HG03558 (cell line): ENCODE measurements around the gene SIGLEC1.

Experiments
- ATAC-seq: cut with Tn5 transposase; IDR thresholded peaks from one replicate; pipeline ENCODE4 v1.9.1; 2021; ENCODE audit warnings: moderate number of reproducible peaks; ENCODE audit not compliant: unreplicated experiment; ENCODE audit errors: extremely low read depth

The SIGLEC1 gene

DNA sequence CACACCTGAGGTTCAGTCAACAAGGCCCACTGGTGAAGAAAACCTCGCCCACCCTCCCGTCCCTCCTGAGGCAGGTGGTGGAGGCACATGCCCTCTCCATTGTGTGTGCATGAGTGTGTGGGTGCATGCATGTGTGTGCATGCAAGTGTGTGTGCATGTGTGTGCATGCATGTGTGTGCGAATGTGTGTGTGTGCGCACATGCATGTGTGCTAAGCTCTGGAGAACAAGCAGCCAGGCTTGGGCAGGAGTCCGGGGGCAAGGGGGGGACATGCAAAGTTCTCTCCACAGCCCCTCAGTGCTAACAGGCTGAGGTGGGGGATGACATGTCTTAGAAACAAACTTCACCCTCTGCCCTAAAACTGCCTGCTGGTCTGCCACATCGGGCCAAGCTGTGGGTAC lies 17.0 kb upstream of the SIGLEC1 start:
- no peak for ATAC-seq

DNA sequence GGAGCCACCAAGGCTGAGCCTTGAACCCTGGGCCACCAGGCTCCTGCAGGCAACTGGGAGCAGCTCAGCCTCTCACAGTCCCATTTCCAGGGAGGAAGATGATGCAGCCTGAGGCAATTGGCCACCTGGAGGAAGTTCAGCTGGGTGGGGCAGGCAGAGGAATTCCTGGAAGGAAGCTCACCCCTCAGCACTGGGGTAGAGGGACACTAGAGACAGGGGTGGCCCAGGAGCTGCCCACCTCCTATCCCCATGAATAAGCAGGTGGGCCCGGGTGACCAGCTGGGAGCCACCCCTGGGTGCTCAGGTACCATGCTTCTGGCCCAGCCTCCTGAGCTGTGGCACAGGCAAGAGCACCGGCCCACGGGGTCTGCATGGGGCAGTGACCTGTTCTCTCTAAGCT lies 16.5 kb upstream of the SIGLEC1 start:
- no peak for ATAC-seq

DNA sequence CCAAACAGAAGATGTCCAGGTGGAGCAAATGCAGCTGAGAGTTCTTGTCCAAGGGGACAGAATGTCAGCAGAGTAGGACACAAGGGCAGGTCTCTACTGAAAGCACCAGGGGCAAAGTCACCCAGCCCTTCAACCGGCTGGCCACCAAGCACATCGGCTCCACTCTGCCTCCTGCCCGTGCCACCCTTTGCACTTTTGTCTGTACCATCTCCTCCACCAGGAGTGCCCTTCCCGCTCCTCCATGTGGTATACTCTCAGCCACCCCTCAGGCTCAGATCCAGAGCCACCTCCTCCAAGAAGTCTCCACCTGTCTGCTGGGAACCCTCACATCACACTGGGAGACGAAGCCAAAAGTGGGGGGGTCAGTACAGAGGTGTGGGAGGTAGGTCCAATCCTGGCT lies 16.0 kb upstream of the SIGLEC1 start:
- ATAC-seq: no peak

DNA sequence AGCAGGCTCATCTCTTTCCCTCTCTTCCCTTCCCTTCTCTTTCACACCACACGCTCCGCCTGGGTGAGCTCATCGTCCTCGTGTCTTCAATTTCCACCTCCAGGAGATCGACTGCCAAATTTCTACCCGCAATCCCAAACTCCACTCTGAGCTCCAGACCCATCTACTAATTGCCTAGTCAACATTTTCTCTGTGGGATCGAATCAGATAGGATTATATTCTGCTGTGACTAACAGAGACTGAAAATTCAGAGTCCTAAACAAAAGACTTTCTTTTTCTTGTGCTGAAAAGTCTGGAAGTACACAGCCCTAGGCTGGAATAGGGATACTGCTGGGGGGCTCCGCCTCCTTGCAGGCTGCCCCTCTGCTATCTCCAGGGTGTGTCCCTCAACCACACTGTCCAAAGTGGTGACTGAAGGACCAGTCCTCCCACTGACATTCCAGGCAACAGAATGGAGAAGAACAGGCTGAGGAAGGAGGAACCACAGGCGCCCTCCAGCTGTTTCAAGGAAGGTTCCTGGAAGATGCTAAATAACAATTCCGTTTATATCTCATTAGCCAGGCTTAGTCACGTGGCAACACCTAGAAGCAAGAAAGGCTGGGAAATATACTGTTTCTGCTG lies 15.1 kb upstream of the SIGLEC1 start:
- ATAC-seq: no peak

DNA sequence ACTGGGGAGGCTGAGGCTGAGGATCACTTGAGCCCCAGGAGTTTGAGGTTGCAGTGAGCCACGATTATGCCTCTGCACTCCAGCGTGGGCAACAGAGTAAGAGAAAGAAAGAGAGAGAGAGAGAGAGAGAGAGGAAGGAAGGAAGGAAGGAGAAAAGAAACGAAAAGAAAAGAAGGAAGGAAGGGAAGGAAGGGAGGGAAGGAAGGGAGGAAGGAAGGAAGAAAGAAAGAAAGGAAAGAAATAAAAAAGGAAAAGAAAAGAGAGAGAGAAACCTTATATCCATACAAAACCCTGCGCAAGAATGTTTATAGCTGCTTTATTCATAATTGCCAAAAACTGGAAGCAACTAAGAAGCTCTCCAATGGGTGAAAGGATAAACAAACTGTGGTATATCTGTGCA lies 12.0 kb upstream of the SIGLEC1 start:
- ATAC-seq: no peak

DNA sequence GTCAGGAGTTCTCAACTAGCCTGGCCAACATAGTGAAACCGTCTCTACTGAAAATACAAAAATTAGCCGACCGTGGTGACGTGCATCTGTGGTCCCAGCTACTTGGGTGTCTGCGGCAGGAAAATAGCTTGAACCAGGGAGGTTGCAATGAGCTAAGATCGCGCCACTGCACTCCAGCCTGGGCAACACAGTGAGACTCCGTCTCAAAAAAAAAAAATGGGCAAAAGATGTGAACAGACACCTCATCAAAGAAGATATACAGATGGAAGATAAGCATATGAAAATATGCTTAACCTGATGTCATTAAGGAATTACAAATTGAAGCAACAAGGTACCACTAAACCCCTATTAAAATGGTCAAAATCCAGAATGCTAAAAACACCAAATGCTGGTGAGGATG lies 10.9 kb upstream of the SIGLEC1 start:
- ATAC-seq: no peak

DNA sequence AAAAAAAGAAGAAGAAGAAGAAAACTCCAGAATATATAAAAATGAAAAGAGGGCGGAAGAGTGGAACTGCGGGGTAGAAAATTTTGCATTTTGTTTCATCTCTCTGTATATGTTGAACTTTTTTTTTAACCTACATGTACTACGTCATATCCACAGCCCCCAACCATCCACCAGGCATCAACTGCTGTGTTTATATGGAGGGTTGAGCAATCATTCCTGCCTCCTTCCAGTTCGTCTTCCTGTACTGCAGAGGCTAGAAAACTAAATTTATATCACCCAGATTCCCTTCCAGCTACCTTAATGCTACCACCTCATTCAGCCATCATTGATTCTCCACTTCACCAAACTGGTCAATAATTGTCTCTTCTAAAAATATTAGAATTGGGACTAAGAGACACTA lies 9.5 kb upstream of the SIGLEC1 start:
- no peak for ATAC-seq

DNA sequence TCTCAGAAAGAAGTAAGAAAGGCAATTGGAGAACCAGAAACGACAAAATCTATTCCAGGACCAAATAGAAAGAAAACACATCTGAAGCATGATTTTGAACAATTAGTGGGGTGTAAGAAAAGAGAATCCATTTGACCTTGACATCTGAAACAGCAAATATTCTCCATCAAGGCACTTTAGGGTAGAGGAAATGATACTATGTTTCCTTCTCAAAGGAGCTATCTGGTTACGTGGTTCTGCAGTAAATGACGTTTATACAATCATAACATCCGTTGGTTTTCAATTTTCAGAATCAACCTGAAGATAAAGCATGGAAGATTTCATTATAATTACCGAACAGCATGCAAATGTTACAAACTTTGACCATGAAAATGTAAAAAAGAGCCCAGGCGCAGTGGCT lies 8.2 kb upstream of the SIGLEC1 start:
- ATAC-seq: no peak

DNA sequence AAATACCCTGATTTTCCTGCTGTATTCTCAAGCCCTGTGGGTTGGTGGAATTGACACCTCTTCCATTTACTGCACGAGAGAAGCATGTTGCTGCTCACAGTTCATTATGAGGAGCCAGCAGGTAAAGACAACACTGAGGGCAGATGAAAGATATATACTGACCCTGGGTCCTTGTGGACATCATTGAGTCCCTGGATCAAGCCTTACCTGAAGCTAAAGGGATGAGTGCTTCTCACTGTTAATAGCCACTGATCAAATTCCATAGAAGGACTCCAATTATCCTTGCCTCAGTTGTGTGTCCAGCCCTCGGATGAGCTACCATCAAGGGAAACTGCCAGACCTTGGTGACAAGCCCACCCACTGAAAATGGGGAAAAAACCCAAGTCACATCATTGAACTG lies 7.7 kb upstream of the SIGLEC1 start:
- ATAC-seq: no peak

DNA sequence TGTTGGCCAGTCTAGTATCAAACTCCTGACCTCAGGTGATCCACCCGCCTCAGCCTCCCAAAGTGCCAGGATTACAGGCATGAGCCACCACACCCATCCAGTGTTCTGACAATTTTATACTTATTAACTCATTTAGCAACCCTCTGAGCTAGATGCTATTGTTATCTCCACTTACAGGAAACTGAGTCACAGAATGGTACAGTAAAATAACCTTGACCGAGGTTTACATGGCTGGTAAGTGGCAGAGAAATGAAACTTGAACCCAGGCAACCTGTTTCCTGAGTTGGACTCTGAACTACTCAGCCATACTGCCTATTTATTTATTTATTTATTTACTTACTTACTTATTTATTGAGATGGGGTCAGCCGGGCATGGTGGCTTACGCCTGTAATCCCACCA lies 6.6 kb upstream of the SIGLEC1 start:
- no peak for ATAC-seq

DNA sequence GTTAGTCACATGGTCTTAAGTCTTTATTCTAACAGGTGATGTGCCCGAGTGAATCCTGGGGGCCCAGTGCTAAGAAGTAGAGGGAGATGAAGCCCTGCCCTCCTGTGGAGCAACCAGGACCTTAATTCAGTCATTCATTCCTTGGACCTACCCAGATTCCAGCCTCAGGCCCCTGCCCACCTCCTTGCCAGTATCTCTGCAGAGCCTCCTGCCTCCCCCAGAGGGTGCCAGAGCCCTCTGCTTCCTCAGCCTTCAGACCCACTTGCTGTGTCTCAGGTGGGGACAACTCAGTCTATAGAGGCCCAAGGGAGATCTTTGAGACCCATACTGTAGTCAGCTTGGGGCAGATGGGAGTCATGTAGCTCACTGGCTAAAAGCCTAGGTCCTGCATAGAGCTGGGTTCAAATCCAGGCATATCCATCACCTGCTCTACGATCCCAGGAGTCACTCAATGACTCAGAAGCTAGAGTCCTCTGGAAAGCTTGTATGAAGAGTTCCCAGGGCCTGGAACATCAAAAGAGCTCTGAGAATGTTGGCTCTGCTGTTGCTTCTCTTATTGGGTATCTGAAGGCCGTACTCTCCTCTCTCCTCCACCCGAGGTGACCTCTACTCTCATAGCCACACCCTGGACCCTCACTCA lies 3.9 kb upstream of the SIGLEC1 start:
- ATAC-seq: no peak

DNA sequence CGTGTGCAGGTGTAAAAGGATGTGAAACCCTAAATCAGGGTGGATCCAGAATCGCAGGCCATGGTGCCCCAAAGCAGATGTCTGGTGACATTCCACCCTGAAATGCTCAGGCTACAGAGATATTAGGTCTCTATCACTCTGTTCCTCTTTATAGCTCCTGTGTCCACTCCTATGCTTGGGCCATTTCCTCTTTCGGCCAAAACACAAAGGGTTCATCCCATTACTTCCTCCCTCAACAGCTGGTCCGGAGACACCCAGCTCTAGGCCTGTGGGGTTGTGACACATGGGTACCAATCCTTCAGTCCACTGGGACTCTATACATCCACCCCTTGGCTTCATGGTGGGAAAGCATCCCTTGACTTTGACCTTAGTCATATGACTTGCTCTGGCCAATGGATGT lies 1.7 kb upstream of the SIGLEC1 start:
- ATAC-seq: no peak

DNA sequence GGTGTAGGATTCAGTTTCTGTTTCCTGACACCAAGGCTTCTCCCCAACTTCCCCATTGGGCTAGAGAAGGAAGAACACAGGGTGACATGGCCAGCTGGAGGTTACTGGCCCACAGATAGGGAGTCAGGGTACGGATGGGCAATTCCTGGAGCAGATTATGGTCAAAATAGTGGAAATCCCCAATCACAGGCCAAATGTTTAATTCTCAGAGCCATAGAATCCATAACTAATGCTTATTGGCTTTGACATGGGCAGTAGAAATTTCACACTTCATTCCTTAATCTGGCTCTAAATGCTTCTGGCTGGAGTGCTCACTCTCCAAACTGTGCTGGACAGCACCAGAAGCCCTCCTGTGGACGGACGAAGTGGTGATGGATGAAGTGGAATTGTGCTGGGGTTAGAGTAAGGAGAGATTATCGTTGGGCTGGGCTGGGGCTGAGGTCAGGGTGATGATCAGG lies 887 bp downstream of the SIGLEC1 start:
- ATAC-seq: no peak

DNA sequence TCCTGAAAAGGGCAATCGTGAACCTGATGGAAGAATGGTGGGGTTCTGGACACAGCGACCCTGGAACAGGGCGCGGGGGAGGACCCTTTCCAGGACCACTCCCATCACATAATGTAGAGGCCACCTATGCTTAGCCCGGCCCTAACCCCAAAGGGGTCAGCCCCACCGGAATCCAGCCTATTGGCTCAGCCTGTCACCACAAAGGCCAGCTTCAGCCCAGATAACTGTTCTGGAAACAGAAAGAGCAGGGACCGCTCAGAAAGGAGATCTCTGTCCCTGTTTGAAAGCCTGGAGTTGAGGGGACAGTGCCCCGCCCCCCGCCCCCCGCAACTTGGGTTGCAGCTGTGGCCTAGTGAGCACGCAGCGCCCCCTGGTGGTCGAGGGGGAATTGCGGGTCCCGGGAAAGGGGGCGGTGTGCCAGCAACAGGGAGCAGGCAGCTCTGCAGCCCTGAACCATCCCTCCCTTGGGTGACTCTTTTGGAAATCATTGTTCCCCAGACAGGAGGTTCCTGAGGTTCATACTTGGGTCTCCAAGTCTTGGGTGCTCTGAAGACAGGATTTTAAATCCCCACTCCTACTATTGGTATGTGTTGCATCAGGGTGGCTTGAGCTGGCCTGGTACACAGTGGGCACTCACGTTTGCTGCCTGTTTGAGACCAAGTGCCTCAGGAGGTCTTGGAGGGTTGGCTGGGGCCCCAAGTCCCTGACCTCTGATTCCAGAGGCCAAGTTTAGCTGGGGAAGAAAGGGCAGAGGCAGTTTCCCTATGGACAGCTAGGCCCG lies 1.5 kb downstream of the SIGLEC1 start:
- no peak for ATAC-seq

DNA sequence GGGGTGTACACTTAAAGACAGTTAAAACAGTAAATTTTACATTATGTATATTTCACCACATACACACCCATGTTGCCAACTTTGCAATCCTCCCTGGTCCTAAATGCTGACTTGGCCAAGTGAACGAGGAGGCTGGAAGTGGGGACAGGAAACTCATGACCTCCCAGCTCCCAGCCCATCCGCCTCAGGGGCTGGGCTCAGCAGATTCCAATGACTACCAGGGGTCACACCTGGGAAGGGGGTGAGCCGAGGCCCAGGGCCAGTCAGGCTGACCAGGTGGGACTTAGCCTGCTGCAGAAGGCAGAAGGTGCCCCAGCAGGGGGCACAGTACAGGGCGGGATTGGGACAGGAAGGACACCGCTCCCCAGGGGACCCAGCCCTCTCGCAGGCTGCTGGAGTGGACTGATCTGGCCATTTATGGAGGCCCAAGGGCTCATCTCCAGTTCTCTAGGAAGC lies 2.4 kb downstream of the SIGLEC1 start:
- no peak for ATAC-seq

DNA sequence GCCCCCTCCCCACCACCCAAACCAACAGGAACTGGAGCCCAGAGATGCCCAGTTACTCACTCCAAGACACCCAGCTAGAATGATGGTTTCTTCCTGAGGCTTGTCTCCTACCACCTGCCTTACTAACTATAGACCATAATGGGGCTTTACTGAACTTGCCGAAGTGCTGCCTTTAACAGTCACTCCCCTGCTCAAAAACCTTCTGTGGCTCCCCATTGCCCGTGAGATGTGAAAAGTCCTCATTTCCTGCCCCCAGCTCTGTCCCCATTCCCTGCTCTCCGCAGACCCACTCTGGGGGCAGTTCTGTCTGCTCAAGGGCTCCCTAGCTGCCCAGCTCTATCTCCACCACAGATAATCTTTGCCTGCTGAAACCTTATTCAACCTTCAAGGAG lies 4.9 kb downstream of the SIGLEC1 start:
- no peak for ATAC-seq

DNA sequence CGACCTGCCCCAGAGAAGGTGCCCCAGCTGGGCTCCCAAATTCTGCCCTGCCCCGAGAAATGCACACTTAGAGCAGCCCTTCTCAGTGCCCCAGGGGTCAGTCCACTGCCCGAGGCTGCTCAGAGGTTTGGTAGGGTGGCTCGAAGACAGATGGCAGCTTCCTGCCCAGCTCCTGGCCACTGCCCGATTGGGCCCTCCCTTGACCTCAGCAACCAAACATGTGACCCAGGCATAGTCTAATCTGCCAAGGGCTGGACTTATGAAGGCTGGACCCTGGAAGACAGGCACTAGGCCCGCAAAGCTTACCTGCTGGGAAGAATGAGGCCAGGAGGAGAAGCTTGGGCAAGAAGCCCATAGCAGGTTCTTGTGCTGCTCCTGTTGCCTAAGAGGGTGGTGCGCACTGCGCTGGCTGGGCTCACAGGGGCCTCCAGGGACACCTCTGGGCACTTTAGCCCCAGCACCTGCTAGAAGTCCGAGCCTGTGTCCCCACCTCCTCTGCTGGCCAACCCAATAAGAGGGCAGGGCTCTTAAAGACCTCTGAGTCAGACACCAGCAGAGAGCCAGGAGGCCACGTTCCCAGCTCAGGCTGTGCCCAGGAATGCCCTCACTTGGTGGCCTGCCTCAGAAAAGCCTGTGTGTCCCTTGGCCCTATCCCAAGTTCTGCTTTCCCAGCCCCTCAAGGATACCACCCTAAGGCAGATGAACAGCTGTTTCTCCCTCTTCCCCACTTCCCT lies 5.5 kb downstream of the SIGLEC1 start:
- no peak for ATAC-seq

DNA sequence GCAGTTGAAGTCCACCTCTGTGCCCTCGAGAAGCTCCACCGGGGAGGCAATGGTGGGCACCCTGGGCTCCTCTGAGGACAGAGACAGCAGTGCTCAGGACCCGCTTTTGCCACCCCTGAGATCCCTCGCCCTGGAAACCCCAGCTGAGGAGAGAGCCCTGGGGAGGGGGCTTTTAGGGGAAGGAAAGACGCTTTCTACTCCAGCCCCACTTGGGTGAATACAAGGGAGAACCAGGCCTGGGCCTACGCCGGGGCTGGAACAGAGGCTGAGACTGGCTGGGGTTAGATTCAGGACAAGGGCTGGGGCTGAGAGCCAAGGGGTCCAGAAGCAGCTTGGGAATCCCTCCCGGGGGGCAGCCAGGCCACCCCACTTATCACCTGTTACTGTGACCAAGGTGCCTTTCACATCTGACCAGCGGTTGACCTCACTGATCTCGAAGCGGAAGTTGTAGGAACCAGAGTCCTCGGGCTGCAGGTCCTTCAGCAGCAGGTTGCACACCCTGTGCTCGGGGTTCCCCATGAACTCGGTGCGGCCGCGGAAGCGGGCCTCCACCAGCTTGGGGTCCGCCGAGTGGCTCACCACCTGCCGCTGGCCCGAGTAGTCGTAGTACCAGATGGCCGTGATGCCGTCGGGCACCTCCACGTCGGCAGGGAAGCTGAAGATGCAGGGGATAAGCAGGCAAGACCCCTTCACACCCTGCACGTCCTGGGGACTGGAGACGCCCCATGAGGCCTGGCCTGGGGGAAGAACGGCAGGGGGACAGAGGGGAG lies 6.2 kb downstream of the SIGLEC1 start:
- no peak for ATAC-seq

DNA sequence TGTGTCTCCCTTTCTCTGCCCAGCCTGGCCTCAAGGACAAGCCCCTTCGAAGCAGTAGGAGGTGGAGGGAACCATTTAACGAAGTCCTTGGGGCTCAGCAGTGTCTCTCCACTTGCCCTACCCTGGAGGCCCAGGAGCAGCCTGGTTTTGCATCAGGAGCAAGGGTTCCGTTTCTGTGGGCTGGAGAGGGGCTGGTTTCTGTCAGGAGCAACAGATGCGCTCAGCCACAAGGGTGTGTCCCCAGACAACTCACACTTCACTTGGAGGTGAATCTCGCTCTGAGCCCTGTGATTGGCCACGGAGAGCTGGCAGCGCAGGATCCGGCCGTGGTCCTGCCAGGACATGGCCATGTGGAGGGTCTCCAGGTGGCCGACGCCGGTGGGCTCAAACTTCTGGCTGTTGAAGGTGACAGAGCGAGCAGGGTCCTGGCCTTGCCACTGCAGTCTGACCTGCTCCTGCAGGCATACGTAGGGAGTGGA lies 6.9 kb downstream of the SIGLEC1 start:
- ATAC-seq: no peak

DNA sequence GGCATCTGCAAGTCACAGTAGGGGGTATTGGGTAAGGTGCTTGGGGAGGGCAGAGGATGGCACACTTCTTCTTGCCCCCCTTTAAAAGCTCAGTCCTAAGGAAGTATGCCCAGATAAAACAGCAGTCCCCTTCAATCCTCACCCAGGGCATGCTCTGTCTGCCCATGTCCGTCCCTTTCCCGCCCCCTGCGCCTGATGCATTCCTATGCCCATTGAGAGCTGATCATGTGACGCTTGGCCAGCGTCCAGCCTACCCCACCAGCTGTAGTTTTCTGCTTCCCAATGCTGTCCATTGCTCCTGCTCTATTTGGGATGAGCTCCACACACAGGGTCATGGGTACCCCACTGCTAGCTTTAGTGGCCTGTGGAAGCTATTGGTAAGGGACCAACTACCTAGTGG lies 8.3 kb downstream of the SIGLEC1 start:
- ATAC-seq: no peak
